Measurements from ENCODE around the gene KIF1A.

DNA sequence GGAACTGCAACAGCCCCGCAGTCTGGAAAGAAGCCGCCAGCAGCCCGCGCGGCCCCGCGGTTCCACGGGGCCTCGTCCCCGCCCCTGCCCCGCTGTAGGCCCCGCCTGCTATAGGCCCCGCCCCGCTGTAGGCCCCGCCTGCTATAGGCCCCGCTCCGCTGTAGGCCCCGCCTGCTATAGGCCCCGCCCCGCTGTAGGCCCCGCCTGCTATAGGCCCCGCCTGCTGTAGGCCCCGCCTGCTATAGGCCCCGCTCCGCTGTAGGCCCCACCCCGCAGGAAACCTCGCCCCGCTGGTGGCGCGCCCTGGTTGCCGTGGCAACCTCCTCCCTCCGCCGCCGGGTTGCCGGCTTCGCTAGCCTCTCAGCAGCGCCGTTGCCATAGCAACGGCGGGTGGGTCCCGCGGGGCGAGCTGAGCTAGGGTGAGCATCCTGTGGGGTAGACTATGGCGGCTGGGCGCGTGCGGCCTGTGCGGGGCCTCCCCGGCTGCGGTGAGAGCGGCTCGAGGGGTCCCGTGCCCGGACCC lies 12.2 kb upstream of the KIF1A start:
- TF ChIP-seq ZNF660 (CRISPR knock-in tag; IDR thresholded peaks at IDR 0.05; ENCODE audit: borderline replicate concordance, low read depth), result no peak
- TF ChIP-seq, protein P1, sequence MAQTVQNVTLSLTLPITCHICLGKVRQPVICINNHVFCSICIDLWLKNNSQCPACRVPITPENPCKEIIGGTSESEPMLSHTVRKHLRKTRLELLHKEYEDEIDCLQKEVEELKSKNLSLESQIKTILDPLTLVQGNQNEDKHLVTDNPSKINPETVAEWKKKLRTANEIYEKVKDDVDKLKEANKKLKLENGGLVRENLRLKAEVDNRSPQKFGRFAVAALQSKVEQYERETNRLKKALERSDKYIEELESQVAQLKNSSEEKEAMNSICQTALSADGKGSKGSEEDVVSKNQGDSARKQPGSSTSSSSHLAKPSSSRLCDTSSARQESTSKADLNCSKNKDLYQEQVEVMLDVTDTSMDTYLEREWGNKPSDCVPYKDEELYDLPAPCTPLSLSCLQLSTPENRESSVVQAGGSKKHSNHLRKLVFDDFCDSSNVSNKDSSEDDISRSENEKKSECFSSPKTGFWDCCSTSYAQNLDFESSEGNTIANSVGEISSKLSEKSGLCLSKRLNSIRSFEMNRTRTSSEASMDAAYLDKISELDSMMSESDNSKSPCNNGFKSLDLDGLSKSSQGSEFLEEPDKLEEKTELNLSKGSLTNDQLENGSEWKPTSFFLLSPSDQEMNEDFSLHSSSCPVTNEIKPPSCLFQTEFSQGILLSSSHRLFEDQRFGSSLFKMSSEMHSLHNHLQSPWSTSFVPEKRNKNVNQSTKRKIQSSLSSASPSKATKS (CRISPR knock-in tag; IDR thresholded peaks at IDR 0.05), result no peak
- TF ChIP-seq, protein P2, sequence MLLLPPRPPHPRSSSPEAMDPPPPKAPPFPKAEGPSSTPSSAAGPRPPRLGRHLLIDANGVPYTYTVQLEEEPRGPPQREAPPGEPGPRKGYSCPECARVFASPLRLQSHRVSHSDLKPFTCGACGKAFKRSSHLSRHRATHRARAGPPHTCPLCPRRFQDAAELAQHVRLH (CRISPR knock-in tag; IDR thresholded peaks at IDR 0.05; ENCODE audit: borderline replicate concordance, low read depth), result no peak
- TF ChIP-seq, protein P3, sequence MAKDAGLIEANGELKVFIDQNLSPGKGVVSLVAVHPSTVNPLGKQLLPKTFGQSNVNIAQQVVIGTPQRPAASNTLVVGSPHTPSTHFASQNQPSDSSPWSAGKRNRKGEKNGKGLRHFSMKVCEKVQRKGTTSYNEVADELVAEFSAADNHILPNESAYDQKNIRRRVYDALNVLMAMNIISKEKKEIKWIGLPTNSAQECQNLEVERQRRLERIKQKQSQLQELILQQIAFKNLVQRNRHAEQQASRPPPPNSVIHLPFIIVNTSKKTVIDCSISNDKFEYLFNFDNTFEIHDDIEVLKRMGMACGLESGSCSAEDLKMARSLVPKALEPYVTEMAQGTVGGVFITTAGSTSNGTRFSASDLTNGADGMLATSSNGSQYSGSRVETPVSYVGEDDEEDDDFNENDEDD (CRISPR knock-in tag; IDR thresholded peaks at IDR 0.05; ENCODE audit: borderline replicate concordance), result no peak
- no peak for TF ChIP-seq YY1 (IDR thresholded peaks at IDR 0.05; ENCODE audit: insufficient read depth, insufficient replicate concordance, low read depth, low read length)
- TF ChIP-seq, protein P4, sequence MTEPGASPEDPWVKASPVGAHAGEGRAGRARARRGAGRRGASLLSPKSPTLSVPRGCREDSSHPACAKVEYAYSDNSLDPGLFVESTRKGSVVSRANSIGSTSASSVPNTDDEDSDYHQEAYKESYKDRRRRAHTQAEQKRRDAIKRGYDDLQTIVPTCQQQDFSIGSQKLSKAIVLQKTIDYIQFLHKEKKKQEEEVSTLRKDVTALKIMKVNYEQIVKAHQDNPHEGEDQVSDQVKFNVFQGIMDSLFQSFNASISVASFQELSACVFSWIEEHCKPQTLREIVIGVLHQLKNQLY (CRISPR knock-in tag; IDR thresholded peaks at IDR 0.05), result no peak
- no peak for TF ChIP-seq PAX8 (CRISPR knock-in tag; IDR thresholded peaks at IDR 0.05; ENCODE audit: borderline replicate concordance)
